Mesodermal cell (in vitro differentiated cells): ENCODE results near the gene GPR25.
A peak's percentile ranks its signal among the peaks of the same experiment; 100 is the strongest.

Experiments used
- H3K27ac ChIP-seq: 2 replicates; pipeline ENCODE4 v1.7.0; 2013; ENCODE audit warnings: mild to moderate bottlenecking, low read depth, low read length, moderate library complexity; ENCODE audit not compliant: severe bottlenecking
- H3K36me3 ChIP-seq: 2 replicates; pipeline ENCODE4 v1.7.1; 2013; ENCODE audit warnings: mild to moderate bottlenecking, low read length, moderate library complexity; ENCODE audit not compliant: control insufficient read depth, insufficient read depth
- H3K4me1 ChIP-seq: one replicate; pipeline ENCODE4 v1.7.1; 2013; ENCODE audit warnings: mild to moderate bottlenecking, low read length; ENCODE audit not compliant: insufficient read depth, control insufficient read depth, poor library complexity, severe bottlenecking
- H3K4me3 ChIP-seq: 2 replicates; pipeline ENCODE4 v1.7.0; 2013; ENCODE audit warnings: low read length, control low read depth, mild to moderate bottlenecking; ENCODE audit not compliant: insufficient read depth, poor library complexity, severe bottlenecking; ENCODE audit errors: extremely low read depth
- H3K9me3 ChIP-seq: 2 replicates; pipeline ENCODE4 v1.7.1; 2013; ENCODE audit warnings: mild to moderate bottlenecking, low read length, moderate library complexity; ENCODE audit not compliant: control insufficient read depth
- WGBS, 2 experiments: methylation state at CpG; one replicate each; pipeline ENCODE4 v1.1.5; 2013; ENCODE audit warnings: missing lambda C conversion rate in 2 of 2; ENCODE audit not compliant: insufficient coverage in 2 of 2; 5-methylcytosine and 5-hydroxymethylcytosine counted together

GPR25 gene

DNA sequence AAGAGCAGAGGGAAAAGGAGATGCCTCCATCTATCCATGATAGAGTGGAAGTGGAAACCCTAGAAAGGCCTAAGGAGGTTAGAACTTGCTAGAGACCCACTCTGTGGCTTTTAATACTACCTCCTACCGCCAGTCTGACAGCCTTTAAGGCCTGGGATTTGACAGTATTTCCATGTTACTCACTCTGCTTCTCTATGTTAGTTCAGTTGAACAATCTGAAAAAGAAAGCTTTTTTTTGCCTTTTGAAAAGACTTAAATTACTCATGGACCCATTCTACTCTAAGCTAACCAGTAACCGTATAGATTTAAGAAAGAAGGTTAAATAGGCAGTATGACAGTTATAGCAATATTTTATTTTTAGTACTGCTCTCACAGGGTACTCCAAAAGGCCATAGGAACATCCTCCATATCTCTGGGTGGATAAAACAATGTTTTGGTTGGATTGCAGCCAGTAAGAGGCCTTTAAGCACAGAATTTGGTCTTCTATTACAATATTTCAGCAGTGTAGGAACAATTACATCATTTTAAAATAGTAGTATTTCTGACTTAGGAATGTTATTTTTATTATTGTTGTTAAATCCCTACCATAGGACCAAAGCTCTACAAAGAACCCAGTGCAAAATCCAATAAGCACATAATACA is 15.9 kb upstream of the GPR25 start:
- no peak overlapping the region for H3K4me3 ChIP-seq
- no peaks in the 10 kb centered on the region for H3K9me3 ChIP-seq
- H3K36me3 ChIP-seq = peaks cover 54% of the 10 kb centered on the region

DNA sequence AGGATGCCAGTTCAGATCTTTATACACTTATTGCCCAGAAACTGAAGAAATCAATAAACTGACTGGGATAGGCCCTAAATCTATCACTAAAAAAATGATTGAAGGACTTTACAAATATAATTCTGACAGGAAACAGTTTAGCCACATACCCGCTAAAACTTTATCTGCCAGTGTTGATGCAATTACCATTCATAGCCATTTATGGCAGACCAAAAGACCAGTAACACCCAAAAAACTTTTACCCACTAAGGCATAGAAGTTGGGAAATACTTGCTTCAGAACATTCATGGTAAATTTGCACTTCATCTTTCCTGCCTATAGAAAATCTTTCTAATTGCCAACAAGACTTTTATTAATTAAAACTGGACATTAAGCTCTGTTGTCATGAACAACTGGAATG is 15.0 kb upstream of the GPR25 start:
- Histone ChIP-seq H3K9me3 (no peaks in the 10 kb centered on the region), H3K4me1 (no peaks in the 10 kb centered on the region), H3K36me3 (peaks cover 54% of the 10 kb centered on the region), H3K27ac (no peak overlapping the region), H3K4me3 (no peak overlapping the region)
- 100% methylated on average over 1 of the region's 1 CpG; no CpG with 5 or more reads in 1 of the 2 experiments for WGBS, 2 experiments

More for the DNA sequence above, 15.9 kb upstream of the GPR25 start:
- Histone ChIP-seq H3K27ac (no peak overlapping the region), H3K4me1 (no peaks in the 10 kb centered on the region)
- no CpG with 5 or more reads among the region's 2 CpGs for WGBS, 2 experiments

GRCh38 chr1:200861937-200862647 is 10.7 kb upstream of the GPR25 start:
- Histone ChIP-seq H3K27ac (no peak overlapping the region), H3K36me3 (peaks cover 35% of the 10 kb centered on the region), H3K9me3 (no peaks in the 10 kb centered on the region), H3K4me3 (no peak overlapping the region), H3K4me1 (no peaks in the 10 kb centered on the region)
- WGBS, 2 experiments = 86 to 100% methylated on average over 1 of the region's 2 CpGs

GRCh38 chr1:200862713-200863415 is 9.9 kb upstream of the GPR25 start:
- Histone ChIP-seq H3K4me3 (no peak overlapping the region), H3K36me3 (peaks cover 27% of the 10 kb centered on the region), H3K9me3 (no peaks in the 10 kb centered on the region), H3K27ac (no peak overlapping the region), H3K4me1 (no peaks in the 10 kb centered on the region)
- 83% methylated on average over 1 of the region's 9 CpGs; no CpG with 5 or more reads in 1 of the 2 experiments for WGBS, 2 experiments

DNA sequence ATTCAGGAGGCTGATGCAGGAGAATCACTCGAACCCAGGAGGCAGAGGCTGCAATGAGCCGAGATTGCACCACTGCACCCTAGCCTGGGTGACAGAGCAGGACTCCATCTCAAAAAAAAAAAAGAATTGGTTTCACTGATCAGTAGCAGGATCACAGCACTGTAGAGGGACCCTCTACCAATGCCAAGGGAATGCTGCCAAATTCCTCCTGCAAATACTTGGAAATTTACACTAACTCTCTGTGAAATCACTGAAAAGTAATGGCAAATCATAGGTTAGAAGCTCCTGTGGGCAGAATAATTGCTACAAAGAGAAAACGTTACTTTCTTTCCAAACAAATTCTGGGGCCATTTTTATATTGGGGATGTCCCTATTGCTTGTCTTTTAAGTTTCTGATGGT is 6.7 kb upstream of the GPR25 start:
- Histone ChIP-seq H3K9me3 (no peaks in the 10 kb centered on the region), H3K27ac (no peak overlapping the region), H3K4me1 (no peaks in the 10 kb centered on the region), H3K36me3 (peaks cover 18% of the 10 kb centered on the region), H3K4me3 (no peak overlapping the region)
- WGBS, 2 experiments = 97 to 100% methylated on average over 2 to 3 of the region's 3 CpGs

DNA sequence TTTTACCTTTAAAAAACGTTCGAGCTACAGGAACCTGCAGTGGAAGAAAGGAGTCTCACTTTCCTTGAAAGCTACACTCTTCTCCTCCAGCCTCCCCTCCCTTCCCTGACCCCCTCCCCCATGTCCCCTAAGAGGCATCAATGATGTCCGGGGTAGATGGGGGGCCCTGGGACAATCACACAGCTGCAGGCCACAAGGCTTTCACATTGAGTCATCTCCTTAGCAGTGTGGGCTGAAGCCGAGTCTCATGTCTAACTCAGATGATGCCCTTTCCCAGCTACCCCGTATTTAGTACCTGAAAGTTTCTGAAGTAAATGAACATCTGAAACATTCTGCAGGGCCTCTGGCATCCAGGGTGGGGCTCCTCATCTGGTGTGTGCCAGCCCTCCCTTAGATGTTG is 6.3 kb upstream of the GPR25 start:
- WGBS, 2 experiments = 45 to 70% methylated on average over 2 of the region's 5 CpGs
- H3K4me1 ChIP-seq = no peaks in the 10 kb centered on the region
- no peak overlapping the region for H3K27ac ChIP-seq
- peaks cover 18% of the 10 kb centered on the region for H3K36me3 ChIP-seq
- H3K4me3 ChIP-seq = no peak overlapping the region
- H3K9me3 ChIP-seq = no peaks in the 10 kb centered on the region

DNA sequence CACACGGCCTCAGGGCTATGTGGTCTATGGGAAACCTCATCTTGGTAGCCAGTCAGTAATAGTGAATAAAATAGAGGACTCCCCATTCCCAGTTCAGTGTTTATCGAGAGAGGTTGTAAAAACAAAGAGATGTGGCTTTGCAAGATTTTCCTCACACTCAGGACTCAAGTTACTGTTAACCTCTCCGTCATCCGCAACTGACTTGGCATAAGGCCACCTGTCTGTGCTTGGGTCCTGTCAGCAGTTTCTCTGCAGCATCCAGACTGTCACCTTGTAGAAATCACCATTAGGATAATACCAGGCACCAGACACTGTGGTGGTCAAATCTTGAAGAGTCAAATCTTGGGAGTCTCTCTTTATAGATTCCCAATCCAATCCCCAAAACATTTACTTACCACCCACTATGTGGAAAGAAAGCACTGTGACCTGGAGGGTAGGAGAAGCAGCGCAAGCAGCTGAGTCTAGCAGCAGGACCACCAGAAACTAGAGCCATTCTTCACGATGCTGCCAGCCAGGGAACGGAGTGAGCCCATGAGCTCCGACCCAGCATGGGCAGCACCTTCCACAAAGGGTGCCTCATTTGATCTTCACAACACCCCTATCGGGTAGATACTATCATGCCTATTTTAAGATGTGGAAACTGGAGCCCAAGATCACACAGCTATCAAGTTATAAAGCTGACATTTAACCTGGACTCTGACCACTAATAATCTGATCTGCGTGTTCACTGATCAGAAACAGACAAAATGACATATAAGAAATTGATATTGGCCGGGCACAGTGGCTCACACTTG is 5.6 kb upstream of the GPR25 start:
- Histone ChIP-seq H3K36me3 (peaks cover 17% of the 10 kb centered on the region), H3K4me3 (no peak overlapping the region), H3K9me3 (no peaks in the 10 kb centered on the region), H3K27ac (no peak overlapping the region), H3K4me1 (no peaks in the 10 kb centered on the region)
- WGBS, 2 experiments = 83 to 92% methylated on average over 9 to 10 of the region's 11 CpGs

DNA sequence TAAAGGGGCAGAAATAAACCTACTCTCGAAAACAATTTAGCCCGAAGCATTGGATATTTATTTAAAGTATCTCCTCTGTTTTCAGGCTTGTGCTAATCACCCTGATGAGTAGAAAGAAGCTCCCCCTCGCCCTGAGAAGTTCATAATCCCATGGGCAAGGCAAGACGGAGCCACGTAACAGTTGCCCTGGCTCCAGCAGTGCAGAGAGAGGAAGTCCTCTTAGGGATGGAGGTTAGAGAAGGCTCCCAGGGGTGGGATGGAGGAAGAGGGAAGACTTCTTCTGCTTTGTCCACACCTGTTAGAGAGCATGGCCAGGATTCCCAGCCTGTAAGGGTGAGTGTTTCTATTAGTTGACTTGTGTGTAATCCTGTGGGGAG is 3.4 kb upstream of the GPR25 start:
- no peaks in the 10 kb centered on the region for H3K9me3 ChIP-seq
- no peaks in the 10 kb centered on the region for H3K36me3 ChIP-seq
- no peak overlapping the region for H3K4me3 ChIP-seq
- no peak overlapping the region for H3K27ac ChIP-seq
- no peaks in the 10 kb centered on the region for H3K4me1 ChIP-seq
- WGBS, 2 experiments = 90 to 100% methylated on average over 2 to 4 of the region's 5 CpGs

GRCh38 chr1:200869753-200870391 is 2.9 kb upstream of the GPR25 start:
- WGBS, 2 experiments = 95 to 97% methylated on average over 5 to 9 of the region's 9 CpGs
- no peak overlapping the region for H3K27ac ChIP-seq
- no peaks in the 10 kb centered on the region for H3K36me3 ChIP-seq
- no peaks in the 10 kb centered on the region for H3K9me3 ChIP-seq
- H3K4me1 ChIP-seq = no peaks in the 10 kb centered on the region
- H3K4me3 ChIP-seq = no peak overlapping the region

DNA sequence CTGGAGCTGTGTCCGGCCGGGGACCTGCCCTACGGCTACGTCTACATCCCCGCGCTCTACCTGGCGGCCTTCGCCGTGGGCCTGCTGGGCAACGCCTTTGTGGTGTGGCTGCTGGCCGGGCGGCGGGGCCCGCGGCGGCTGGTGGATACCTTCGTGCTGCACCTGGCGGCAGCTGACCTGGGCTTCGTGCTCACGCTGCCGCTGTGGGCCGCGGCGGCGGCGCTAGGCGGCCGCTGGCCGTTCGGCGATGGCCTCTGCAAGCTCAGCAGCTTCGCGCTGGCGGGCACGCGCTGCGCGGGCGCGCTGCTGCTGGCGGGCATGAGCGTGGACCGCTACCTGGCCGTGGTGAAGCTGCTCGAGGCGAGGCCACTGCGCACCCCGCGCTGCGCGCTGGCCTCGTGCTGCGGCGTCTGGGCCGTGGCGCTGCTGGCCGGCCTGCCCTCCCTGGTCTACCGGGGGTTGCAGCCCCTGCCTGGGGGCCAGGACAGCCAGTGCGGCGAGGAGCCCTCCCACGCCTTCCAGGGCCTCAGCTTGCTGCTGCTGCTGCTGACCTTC is 412 bp downstream of the GPR25 start:
- 58 to 75% methylated on average over 33 to 61 of the region's 61 CpGs for WGBS, 2 experiments

More for the DNA sequence above, 412 bp downstream of the GPR25 start:
- Histone ChIP-seq H3K9me3 (no peaks in the 10 kb centered on the region), H3K36me3 (no peaks in the 10 kb centered on the region), H3K4me3 (peak overlapping the region; percentile 5), H3K27ac (no peak overlapping the region), H3K4me1 (no peaks in the 10 kb centered on the region)
